Neural crest cell (in vitro differentiated cells): ENCODE results near the gene SLC19A1. TPM values are rescaled to one million over a fixed set of nuclear protein-coding genes. Genes with fewer than 3 reads are reported as not detected.

Source experiments
- DNase-seq: peaks from one replicate; pipeline ENCODE4 v3.0.0; 2021; ENCODE audit warnings: low read depth, mixed read lengths, low spot score
- H3K27ac Mint-ChIP-seq: one replicate; pipeline ENCODE4 v1.8.0; 2021; ENCODE audit warnings: mild to moderate bottlenecking, mixed read lengths; ENCODE audit not compliant: unreplicated experiment
- H3K27me3 Mint-ChIP-seq: 2 replicates; pipeline ENCODE4 v1.8.0; 2021; ENCODE audit warnings: low read depth, mild to moderate bottlenecking, mixed read lengths
- H3K36me3 Mint-ChIP-seq: 2 replicates; pipeline ENCODE4 v1.8.0; 2021; ENCODE audit warnings: low read depth, mild to moderate bottlenecking, mixed read lengths
- H3K4me1 Mint-ChIP-seq: 2 replicates; pipeline ENCODE4 v1.8.0; 2021; ENCODE audit warnings: mixed read lengths
- H3K4me3 Mint-ChIP-seq: one replicate; pipeline ENCODE4 v1.8.0; 2021; ENCODE audit warnings: mild to moderate bottlenecking, mixed read lengths
- H3K9me3 Mint-ChIP-seq: 2 replicates; pipeline ENCODE4 v1.8.0; 2021; ENCODE audit warnings: mixed read lengths
- CTCF ChIP-seq: fragments of 200-600 bp; sonication (generic); conservative IDR thresholded peaks from 2 replicates; pipeline ENCODE4 v1.5.0; 2021; ENCODE audit warnings: antibody characterized with exemption, mild to moderate bottlenecking
- total RNA-seq: library from RNA; stranded (reverse); gene quantifications from 2 replicates; pipeline ENCODE4 v1.2.1, GENCODE V29; 2021

SLC19A1 gene
- total RNA-seq, 1 donor from 2014 or later = 35.1 TPM

DNA sequence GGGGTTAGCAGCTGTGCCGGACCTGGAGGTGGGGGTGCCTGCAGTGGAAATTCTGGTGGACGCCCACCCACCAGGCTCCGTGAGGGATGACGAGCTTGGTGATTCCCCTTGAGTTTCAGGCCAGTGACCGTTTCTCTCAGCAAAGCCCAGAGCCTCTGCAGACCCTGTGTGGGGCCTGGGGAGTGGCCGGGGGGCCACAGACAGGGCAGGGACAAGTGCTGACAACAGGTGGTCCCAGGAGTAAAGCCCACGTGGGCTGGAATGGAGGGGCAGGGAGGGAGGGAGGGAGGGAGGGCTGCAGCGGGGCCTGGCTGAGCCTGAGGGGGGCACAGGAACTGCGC is 84.4 kb downstream of the SLC19A1 start:
- Mint-ChIP-seq H3K4me1 (peaks cover 6% of the 10 kb centered on the region), H3K27ac (no peak overlapping the region), H3K27me3 (peaks cover 2% of the 10 kb centered on the region), H3K4me3 (no peak overlapping the region), H3K36me3 (peaks cover 6% of the 10 kb centered on the region), H3K9me3 (peaks cover 16% of the 10 kb centered on the region)
- no peak for TF ChIP-seq CTCF
- no peak for DNase-seq

DNA sequence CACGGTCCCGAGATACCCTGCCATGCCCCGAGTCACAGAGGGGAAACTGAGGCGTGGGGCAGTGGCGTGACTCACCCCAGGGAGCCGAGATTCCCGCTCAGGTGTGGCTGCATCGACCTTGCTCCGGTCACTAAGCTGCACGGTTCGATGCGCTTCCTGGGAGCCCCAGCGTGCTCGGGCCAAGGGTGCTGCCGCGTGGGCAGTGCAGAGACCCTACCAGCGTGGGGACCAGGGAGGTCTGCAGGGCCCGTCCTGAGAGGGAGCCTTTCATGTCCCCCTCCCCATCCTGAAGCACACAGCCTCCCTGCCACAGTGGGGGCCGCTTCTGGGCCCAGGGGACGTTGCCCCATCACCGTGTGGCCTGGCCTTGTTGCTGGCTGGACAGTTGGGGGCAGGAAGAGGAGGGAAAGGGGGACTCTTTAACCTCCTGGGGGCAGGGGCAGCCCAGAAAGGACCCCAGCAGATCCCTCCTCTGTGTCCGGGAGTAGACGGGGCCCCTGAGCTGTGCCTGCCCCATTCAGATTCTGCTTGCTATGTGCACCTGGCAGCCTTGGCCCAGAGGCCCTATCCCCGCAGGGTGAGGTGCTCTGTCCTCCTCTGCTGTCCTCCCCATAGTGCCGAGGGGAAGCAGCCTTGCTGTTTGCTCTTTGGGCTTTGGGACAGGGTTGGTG is 84.9 kb downstream of the SLC19A1 start:
- H3K4me1 Mint-ChIP-seq = peaks cover 6% of the 10 kb centered on the region
- peaks cover 4% of the 10 kb centered on the region for H3K36me3 Mint-ChIP-seq
- no peaks in the 10 kb centered on the region for H3K27me3 Mint-ChIP-seq
- no peak overlapping the region for H3K4me3 Mint-ChIP-seq
- DNase-seq = no peak
- peaks cover 11% of the 10 kb centered on the region for H3K9me3 Mint-ChIP-seq
- no peak overlapping the region for H3K27ac Mint-ChIP-seq
- no peak for TF ChIP-seq CTCF

DNA sequence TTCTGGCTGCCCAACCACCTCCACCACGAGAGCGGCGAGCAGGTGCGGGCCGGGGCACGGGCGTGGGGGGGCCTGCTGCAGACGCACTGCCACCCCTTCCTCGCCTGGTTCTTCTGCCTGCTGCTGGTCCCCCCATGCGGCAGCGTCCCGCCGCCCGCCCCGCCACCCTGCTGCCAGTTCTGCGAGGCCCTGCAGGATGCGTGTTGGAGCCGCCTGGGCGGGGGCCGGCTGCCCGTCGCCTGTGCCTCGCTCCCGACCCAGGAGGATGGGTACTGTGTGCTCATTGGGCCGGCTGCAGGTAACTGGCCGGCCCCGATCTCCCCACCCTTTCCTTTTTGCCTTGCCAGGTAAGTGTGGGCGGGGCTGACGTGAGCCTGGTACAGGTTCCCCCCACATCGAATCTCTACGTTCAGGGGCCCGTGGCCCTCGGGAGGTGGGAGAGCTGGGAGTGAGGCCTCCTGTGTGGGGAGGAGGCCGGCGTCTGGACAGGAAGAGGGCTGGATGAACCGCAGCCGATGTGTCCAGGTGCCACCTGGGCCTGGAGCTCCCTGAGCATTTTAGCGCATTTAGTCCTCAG is 85.6 kb downstream of the SLC19A1 start:
- peaks cover 6% of the 10 kb centered on the region for H3K4me1 Mint-ChIP-seq

GRCh38 chr21:45455674-45456583 is 86.3 kb downstream of the SLC19A1 start:
- no peak overlapping the region for H3K4me3 Mint-ChIP-seq
- DNase-seq = no peak

More for the DNA sequence above, 85.6 kb downstream of the SLC19A1 start:
- TF ChIP-seq CTCF = no peak
- Mint-ChIP-seq H3K4me3 (no peak overlapping the region), H3K9me3 (peaks cover 7% of the 10 kb centered on the region), H3K27me3 (no peaks in the 10 kb centered on the region), H3K27ac (no peak overlapping the region), H3K36me3 (peaks cover 3% of the 10 kb centered on the region)
- no peak for DNase-seq

More at GRCh38 chr21:45455674-45456583, 86.3 kb downstream of the SLC19A1 start:
- TF ChIP-seq CTCF = no peak
- H3K4me1 Mint-ChIP-seq = peaks cover 6% of the 10 kb centered on the region
- H3K27me3 Mint-ChIP-seq = no peaks in the 10 kb centered on the region
- no peaks in the 10 kb centered on the region for H3K36me3 Mint-ChIP-seq
- peaks cover 4% of the 10 kb centered on the region for H3K9me3 Mint-ChIP-seq
- H3K27ac Mint-ChIP-seq = no peak overlapping the region
